SW480 (cell line): Measurements from ENCODE around the gene DUSP7.
"Not testable (repeated sequence)": the region's sequence is repeated elsewhere in the genome, so short reads cannot be mapped to it uniquely, and the experiment has no call there.

Source experiments
- DNase-seq: peaks from one replicate; pipeline ENCODE4 v3.0.0-alpha.2; 2016; ENCODE audit warnings: low spot score

The DUSP7 gene

GRCh38 chr3:52047295-52047960 is 8.9 kb downstream of the DUSP7 start:
- no peak for DNase-seq

GRCh38 chr3:52046902-52047239 is 9.5 kb downstream of the DUSP7 start:
- DNase-seq: no peak

GRCh38 chr3:52046186-52046901 is 10.0 kb downstream of the DUSP7 start:
- peak; percentile 53 for DNase-seq

- DNase-seq: no peak
These were observed 11.3 kb downstream of the DUSP7 start for GRCh38 chr3:52044869-52045619.

- no peak for DNase-seq
These were observed 12.6 kb downstream of the DUSP7 start for GRCh38 chr3:52043750-52044149.

- not testable (repeated sequence) for DNase-seq
These were observed 13.3 kb downstream of the DUSP7 start for GRCh38 chr3:52043039-52043438.

GRCh38 chr3:52041118-52041731 is 15.1 kb downstream of the DUSP7 start:
- DNase-seq: no peak

- no peak for DNase-seq
These were observed 15.8 kb downstream of the DUSP7 start for GRCh38 chr3:52040600-52040999.

GRCh38 chr3:52039846-52040245 is 16.5 kb downstream of the DUSP7 start:
- no peak for DNase-seq

GRCh38 chr3:52039426-52039825 is 16.9 kb downstream of the DUSP7 start:
- no peak for DNase-seq

- DNase-seq: no peak
These were observed 18.1 kb downstream of the DUSP7 start for GRCh38 chr3:52038227-52038626.

- no peak for DNase-seq
These were observed 19.1 kb downstream of the DUSP7 start for GRCh38 chr3:52037291-52037690.

GRCh38 chr3:52036829-52037228 is 19.5 kb downstream of the DUSP7 start:
- no peak for DNase-seq

GRCh38 chr3:52036222-52036694 is 20.1 kb downstream of the DUSP7 start:
- no peak for DNase-seq

- DNase-seq: no peak
These were observed 21.7 kb downstream of the DUSP7 start for GRCh38 chr3:52034651-52035050.

- no peak for DNase-seq
These were observed 22.2 kb downstream of the DUSP7 start for GRCh38 chr3:52034212-52034611.

GRCh38 chr3:52033748-52034147 is 22.6 kb downstream of the DUSP7 start:
- DNase-seq: not testable (repeated sequence)

GRCh38 chr3:52032702-52033408 is 23.5 kb downstream of the DUSP7 start:
- DNase-seq: no peak

- DNase-seq: no peak
These were observed 24.5 kb downstream of the DUSP7 start for GRCh38 chr3:52031896-52032295.

GRCh38 chr3:52030714-52031310 is 25.6 kb downstream of the DUSP7 start:
- DNase-seq: no peak

- no peak for DNase-seq
These were observed 26.8 kb downstream of the DUSP7 start for GRCh38 chr3:52029535-52029934.

- DNase-seq: no peak
These were observed 27.3 kb downstream of the DUSP7 start for GRCh38 chr3:52029053-52029452.
